Endothelial cell of umbilical vein (primary cell): ENCODE data around the gene REM2. TPM values are rescaled to one million over a fixed set of nuclear protein-coding genes. Genes with fewer than 3 reads are reported as not detected.

ENCODE experiments used
- BruUV-seq: library from RNA; stranded (reverse); fragments of 400-500 nt; replicated peaks from 2 replicates; lab custom pipeline; 2021; lab: Mats Ljungman, UMichigan
- CTCF ChIA-PET: fragments of 300-600, 350-600 bp; sonication (Branson Sonifier 250); formaldehyde crosslinking; loops from one replicate; lab custom pipeline; 2021; ENCODE audit warnings: antibody characterized with exemption, inconsistent platforms; lab: Charles Lee
- POLR2A ChIA-PET: fragments of 300-600, 350-600 bp; sonication (Branson Sonifier 250); formaldehyde crosslinking; loops from one replicate; lab custom pipeline; 2021; ENCODE audit warnings: antibody characterized with exemption, inconsistent platforms; lab: Charles Lee
- DNase-seq: peaks from one replicate; pipeline ENCODE4 v3.0.0-alpha.2; 2011; ENCODE audit warnings: low read depth, low spot score
- FAIRE-seq: peaks from 2 replicates; lab custom pipeline; 2011; peaks lifted over from hg19 to GRCh38; lab: Jason Lieb, UNC
- H2AFZ ChIP-seq: 2 replicates; pipeline ENCODE4 v1.6.0; 2012; ENCODE audit warnings: low read depth, low read length, control low read depth, inconsistent platforms
- H3K27ac ChIP-seq: 2 replicates; pipeline ENCODE4 v1.5.1; 2011; ENCODE audit warnings: low read depth, mild to moderate bottlenecking, control low read depth, low read length, moderate library complexity; ENCODE audit not compliant: insufficient read depth
- H3K27me3 ChIP-seq, 2 experiments: 2 replicates each; pipeline versions ENCODE4 v1.6.0 to v1.6.1; 2011; ENCODE audit warnings: low read length in 2 of 2, mixed read lengths in 1 of 2; ENCODE audit not compliant: control insufficient read depth in 2 of 2, insufficient read depth in 2 of 2
- H3K36me3 ChIP-seq, 2 experiments: 2 replicates in 1 of 2; 3 replicates in 1 of 2; pipeline ENCODE4 v1.5.1; 2011; ENCODE audit warnings: low read length in 2 of 2, mild to moderate bottlenecking in 1 of 2, moderate library complexity in 1 of 2; ENCODE audit not compliant: control insufficient read depth in 2 of 2, insufficient read depth in 2 of 2; ENCODE audit errors: extremely low read depth in 1 of 2
- H3K4me1 ChIP-seq: 3 replicates; pipeline ENCODE4 v1.5.1; 2011; ENCODE audit warnings: mild to moderate bottlenecking, low read length; ENCODE audit not compliant: control insufficient read depth, insufficient read depth; ENCODE audit errors: extremely low read depth
- H3K4me2 ChIP-seq: 2 replicates; pipeline ENCODE4 v1.6.1; 2011; ENCODE audit warnings: low read length, control low read depth, mixed read lengths; ENCODE audit not compliant: insufficient read depth
- H3K4me3 ChIP-seq, 3 experiments: fragments of 200-600 bp in 1 of 3; sonication (generic), shearing (Covaris generic) in 1 of 3; replicated peaks in 1 of 3; 2 replicates each; pipeline ENCODE4 v1.5.1; 2011 to 2016; ENCODE audit warnings: control low read depth in 3 of 3, low read length in 3 of 3, mild to moderate bottlenecking in 2 of 3, inconsistent platforms in 1 of 3, low read depth in 1 of 3, moderate library complexity in 1 of 3; ENCODE audit not compliant: insufficient read depth in 1 of 3
- H3K79me2 ChIP-seq: 2 replicates; pipeline ENCODE4 v1.6.0; 2012; ENCODE audit warnings: low read length, inconsistent platforms; ENCODE audit not compliant: control insufficient read depth, insufficient read depth
- H3K9ac ChIP-seq: replicated peaks from 2 replicates; pipeline ENCODE3; 2011; ENCODE audit warnings: low read length, control low read depth; ENCODE audit not compliant: insufficient read depth; ENCODE audit errors: extremely low read depth
- H3K9me1 ChIP-seq: replicated peaks from 3 replicates; pipeline ENCODE4 v1.6.0; 2011; ENCODE audit warnings: mild to moderate bottlenecking, low read length; ENCODE audit not compliant: control insufficient read depth, insufficient read depth; ENCODE audit errors: extremely low read depth
- H3K9me3 ChIP-seq: replicated peaks from 2 replicates; pipeline ENCODE4 v1.5.1; 2012; ENCODE audit warnings: low read length, inconsistent platforms; ENCODE audit not compliant: control insufficient read depth, insufficient read depth
- H4K20me1 ChIP-seq: replicated peaks from 2 replicates; pipeline ENCODE3; 2011; ENCODE audit warnings: mild to moderate bottlenecking, low read length; ENCODE audit not compliant: control insufficient read depth, insufficient read depth; ENCODE audit errors: extremely low read depth
- CTCF ChIP-seq, 2 donors: IDR thresholded peaks; 1 replicate in 1 of 2; 2 replicates in 1 of 2; pipeline ENCODE4 v1.5.1; 2011; ENCODE audit warnings: low read length in 2 of 2, mild to moderate bottlenecking in 2 of 2, moderate library complexity in 2 of 2, control low read depth in 1 of 2, inconsistent platforms in 1 of 2, low read depth in 1 of 2; ENCODE audit not compliant: insufficient read depth in 1 of 2; ENCODE audit errors: extremely low read depth in 1 of 2
- EZH2 ChIP-seq: IDR thresholded peaks from 2 replicates; pipeline ENCODE4 v1.6.1; 2012; ENCODE audit warnings: borderline replicate concordance, low read depth, mild to moderate bottlenecking, moderate library complexity, low read length, inconsistent platforms; ENCODE audit not compliant: severe bottlenecking
- FOS ChIP-seq: IDR thresholded peaks from 2 replicates; pipeline ENCODE4 v1.6.1; 2011; ENCODE audit warnings: mild to moderate bottlenecking, low read length, moderate library complexity, borderline replicate concordance; ENCODE audit not compliant: insufficient read depth
- GATA2 ChIP-seq: IDR thresholded peaks from 2 replicates; pipeline ENCODE4 v1.7.0; 2011; ENCODE audit warnings: low read depth, mild to moderate bottlenecking, moderate library complexity, mixed read lengths, low read length; ENCODE audit not compliant: insufficient read length, insufficient read depth
- POLR2A ChIP-seq: IDR thresholded peaks from 2 replicates; pipeline ENCODE4 v1.6.1; 2012; ENCODE audit warnings: low read depth, mild to moderate bottlenecking, control low read depth, low read length
- POLR2AphosphoS5 ChIP-seq: IDR thresholded peaks from 2 replicates; pipeline ENCODE4 v1.6.1; 2012; ENCODE audit warnings: low read depth, mild to moderate bottlenecking, control low read depth, low read length, moderate library complexity; ENCODE audit not compliant: insufficient read depth
- dilution Hi-C: fragments of 300-500 bp; cut with MboI; formaldehyde crosslinking; loops from one replicate; pipeline ENCODE4 v1.15.0; 2019; ENCODE audit warnings: low sequenced_read_pairs; ENCODE audit not compliant: extremely low pct_ligation_motif_present
- intact Hi-C: fragments of 100-400 bp; cut with micrococcal nuclease; formaldehyde crosslinking; loops from one replicate; pipeline ENCODE4 v1.10.0; 2022
- polyA plus RNA-seq, 4 experiments: library from polyadenylated mRNA; depleted of rRNA in 3 of 4; stranded (reverse) in 3 of 4; unstranded in 1 of 4; fragments of >200 nt; gene quantifications; 2 replicates each; pipeline versions ENCODE4 v1.2.1 to v1.2.3, GENCODE V29; 2011 to 2012; ENCODE audit warnings: missing spikeins in 1 of 4
- total RNA-seq: library from RNA; stranded (reverse); gene quantifications from 2 replicates; pipeline ENCODE4 v1.2.3, GENCODE V29; 2021

REM2 gene
- total and polyA plus RNA-seq, 2 donors (not counting 3 experiments of a cell fraction or from before 2014, with no cell fraction given) = 0.33 TPM; not detected in 1

- H4K20me1 ChIP-seq = no peaks in the 10 kb centered on the region
- H3K9me3 ChIP-seq = no peaks in the 10 kb centered on the region
- ChIA-PET POLR2A (interaction anchor here (0.5 kb wide), 1 partner anchor 18 kb away, joined by 3 read pairs; no protein-coding TSS in a partner anchor), CTCF (interaction anchor here (0.7 to 4.7 kb wide), 22 partner anchors 10 to 316 kb away, joined by 3 to 75 read pairs (median 6); partner anchors contain the start of genes MMP14 and RBM23)
- dilution Hi-C loops (no loop called here), intact Hi-C loops (loop anchor here (1.0 kb wide), 5 partner anchors 13 to 314 kb away; partner anchors contain the start of gene DAD1)
- H3K4me1 ChIP-seq = peaks cover 18% of the 10 kb centered on the region
- peaks cover 13 to 23% of the 10 kb centered on the region in 2 experiments for H3K36me3 ChIP-seq
- peak within 1 kb of the TSS; percentile 89 for H3K27ac ChIP-seq
- TSS peak; percentile 73 for BruUV-seq
- H3K4me2 ChIP-seq = peak within 1 kb of the TSS; percentile 97
- H3K9me1 ChIP-seq = no peaks in the 10 kb centered on the region
- H3K4me3 ChIP-seq = peak within 1 kb of the TSS; percentile 68 to 78 (median 76)
- FAIRE-seq (peak; percentile 87), DNase-seq (peak; percentile 90)
- peak within 1 kb of the TSS; percentile 97 for H2AFZ ChIP-seq
- H3K79me2 ChIP-seq = peaks cover 15% of the 10 kb centered on the region
- TF ChIP-seq FOS = no peak
- TF ChIP-seq POLR2AphosphoS5 = peak; percentile 74
- TF ChIP-seq CTCF (IDR thresholded peaks at IDR 0.05; ENCODE audit: extremely low read depth in 1 of 2, insufficient read depth in 1 of 2, low read depth in 1 of 2, low read length in 2 of 2) = peak in 1 of 2 donors; percentile 0
- no peak for TF ChIP-seq EZH2
- peak; percentile 64 for TF ChIP-seq POLR2A
- no peak for TF ChIP-seq GATA2
- H3K9ac ChIP-seq = peak within 1 kb of the TSS; percentile 93
- no peaks in the 10 kb centered on the region for H3K27me3 ChIP-seq
Measured at GRCh38 chr14:22871224-22872032, 11.6 kb upstream of the REM2 start, which contains the start of gene LRP10. Gene LRP10 (plus strand): TSS chr14:22871740. CDS start chr14:22872304, 564 bp downstream.
